ENCODE results near the gene XIAP. TPM values are rescaled to one million over a fixed set of nuclear protein-coding genes. Genes with fewer than 3 reads are reported as not detected.

The XIAP gene
- total RNA-seq, 1 donor from 2014 or later: 61.9 TPM

DNA sequence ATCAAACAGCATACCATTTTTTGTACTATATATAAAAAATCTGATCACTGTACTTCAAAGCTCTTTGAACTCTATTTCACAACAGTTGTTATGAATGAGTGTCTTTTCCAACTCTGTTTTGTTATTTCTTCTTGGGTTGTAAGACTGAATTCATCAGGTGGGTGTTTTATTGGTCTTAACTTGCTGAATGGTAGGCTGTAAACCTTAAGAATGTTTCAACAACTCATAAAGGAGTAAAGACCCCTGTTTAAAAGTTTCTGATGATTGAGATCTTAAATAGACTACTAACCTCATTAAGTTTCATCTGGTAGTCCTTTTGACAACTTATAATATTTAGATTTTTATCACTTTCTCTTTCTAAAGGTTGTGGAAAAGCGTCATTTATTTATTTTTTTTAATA lies 83.2 kb downstream of the XIAP start:
- TF ChIP-seq, protein P1, sequence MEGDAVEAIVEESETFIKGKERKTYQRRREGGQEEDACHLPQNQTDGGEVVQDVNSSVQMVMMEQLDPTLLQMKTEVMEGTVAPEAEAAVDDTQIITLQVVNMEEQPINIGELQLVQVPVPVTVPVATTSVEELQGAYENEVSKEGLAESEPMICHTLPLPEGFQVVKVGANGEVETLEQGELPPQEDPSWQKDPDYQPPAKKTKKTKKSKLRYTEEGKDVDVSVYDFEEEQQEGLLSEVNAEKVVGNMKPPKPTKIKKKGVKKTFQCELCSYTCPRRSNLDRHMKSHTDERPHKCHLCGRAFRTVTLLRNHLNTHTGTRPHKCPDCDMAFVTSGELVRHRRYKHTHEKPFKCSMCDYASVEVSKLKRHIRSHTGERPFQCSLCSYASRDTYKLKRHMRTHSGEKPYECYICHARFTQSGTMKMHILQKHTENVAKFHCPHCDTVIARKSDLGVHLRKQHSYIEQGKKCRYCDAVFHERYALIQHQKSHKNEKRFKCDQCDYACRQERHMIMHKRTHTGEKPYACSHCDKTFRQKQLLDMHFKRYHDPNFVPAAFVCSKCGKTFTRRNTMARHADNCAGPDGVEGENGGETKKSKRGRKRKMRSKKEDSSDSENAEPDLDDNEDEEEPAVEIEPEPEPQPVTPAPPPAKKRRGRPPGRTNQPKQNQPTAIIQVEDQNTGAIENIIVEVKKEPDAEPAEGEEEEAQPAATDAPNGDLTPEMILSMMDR (IDR thresholded peaks at IDR 0.05): no peak
- intact Hi-C loops (cut with DNase I): no loop called here
- H3K9me3 ChIP-seq: no peaks in the 10 kb centered on the region
- DNase-seq: no peak
- ATAC-seq: no peak
- no peak overlapping the region for H3K27ac ChIP-seq
- no peaks in the 10 kb centered on the region for H3K27me3 ChIP-seq (ENCODE audit: low read depth)
- no peaks in the 10 kb centered on the region for H3K36me3 ChIP-seq
- no peaks in the 10 kb centered on the region for H3K4me1 ChIP-seq
- H3K4me3 ChIP-seq: no peak overlapping the region

- no peaks in the 10 kb centered on the region for H3K4me1 ChIP-seq
- intact Hi-C loops (cut with DNase I): no loop called here
- DNase-seq (no peak), ATAC-seq (no peak)
- TF ChIP-seq, protein P1 (IDR thresholded peaks at IDR 0.05): no peak
- no peak overlapping the region for H3K27ac ChIP-seq
- no peaks in the 10 kb centered on the region for H3K27me3 ChIP-seq (ENCODE audit: low read depth)
- H3K36me3 ChIP-seq: no peaks in the 10 kb centered on the region
- no peak overlapping the region for H3K4me3 ChIP-seq
- no peaks in the 10 kb centered on the region for H3K9me3 ChIP-seq
Observed at GRCh38 chrX:123943488-123943887, 83.6 kb downstream of the XIAP start.

DNA sequence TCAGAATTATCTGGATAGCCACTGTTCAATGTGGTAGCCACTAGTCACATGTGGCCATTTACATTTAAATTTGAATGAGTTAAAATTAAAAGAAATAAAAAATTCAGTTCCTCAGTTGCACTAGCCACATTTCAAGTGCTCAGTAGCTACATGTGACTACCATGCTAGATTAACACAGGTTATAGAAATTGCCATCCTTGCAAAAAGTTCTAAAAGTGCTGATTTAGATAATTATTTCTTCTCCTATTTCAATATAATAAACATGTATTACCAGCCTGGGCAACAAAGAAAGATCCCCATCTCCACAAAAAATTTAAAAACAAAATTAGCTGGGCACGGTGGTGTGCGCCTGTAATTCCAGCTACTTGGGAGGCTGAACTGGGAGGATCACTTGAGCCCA lies 90.0 kb downstream of the XIAP start:
- no peaks in the 10 kb centered on the region for H3K4me1 ChIP-seq
- no peaks in the 10 kb centered on the region for H3K27me3 ChIP-seq (ENCODE audit: low read depth)
- DNase-seq (no peak), ATAC-seq (no peak)
- no peak overlapping the region for H3K4me3 ChIP-seq
- intact Hi-C loops (cut with DNase I): no loop called here
- H3K27ac ChIP-seq: no peak overlapping the region
- no peaks in the 10 kb centered on the region for H3K36me3 ChIP-seq
- no peaks in the 10 kb centered on the region for H3K9me3 ChIP-seq
- TF ChIP-seq, protein P1 (IDR thresholded peaks at IDR 0.05): no peak

DNA sequence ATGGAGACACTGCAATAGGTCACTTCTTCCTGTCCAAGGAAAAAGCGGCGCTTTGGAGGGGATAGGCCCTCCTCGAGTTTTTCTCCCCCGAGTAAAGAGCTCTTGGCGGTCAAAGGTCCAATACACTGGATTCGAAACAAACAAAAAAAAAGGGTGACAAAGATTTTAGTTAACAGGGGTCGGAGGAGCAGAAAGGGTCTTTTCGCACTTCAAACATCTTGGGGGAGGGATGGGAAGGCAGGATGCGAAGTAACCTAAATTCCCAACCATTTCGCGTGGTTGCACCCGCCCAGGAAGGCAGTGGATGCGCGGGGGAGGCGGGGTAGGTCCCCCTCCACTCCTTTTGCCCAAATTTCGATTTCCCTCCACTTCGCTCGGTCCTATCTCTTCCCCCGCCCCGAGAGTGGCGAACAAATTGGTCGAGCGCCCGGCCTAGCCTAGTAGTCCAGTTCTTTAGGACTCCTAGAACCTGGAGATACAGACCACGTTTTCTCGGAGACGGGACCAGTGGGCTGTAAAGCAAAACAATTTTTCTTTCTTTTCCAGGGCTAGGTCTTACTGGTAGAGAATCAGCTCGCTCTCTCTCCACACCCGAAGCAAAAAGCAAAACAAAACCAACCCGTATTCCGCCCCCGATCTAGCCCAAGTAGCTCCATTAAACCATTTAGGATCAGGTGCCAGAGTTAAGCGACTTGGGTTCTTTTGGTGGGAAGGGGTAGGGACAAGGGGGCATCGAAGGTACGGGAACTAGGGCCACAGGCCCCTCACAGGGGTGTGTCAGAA lies 99.6 kb downstream of the XIAP start:
- TF ChIP-seq, protein P1 (IDR thresholded peaks at IDR 0.05): no peak
- ATAC-seq: peak; percentile 6 to 21
- peak; percentile 50 for DNase-seq
- H3K36me3 ChIP-seq: no peaks in the 10 kb centered on the region
- H3K9me3 ChIP-seq: no peaks in the 10 kb centered on the region
- peak overlapping the region; percentile 92 for H3K27ac ChIP-seq
- peaks cover 7% of the 10 kb centered on the region for H3K4me1 ChIP-seq
- peak overlapping the region; percentile 72 for H3K4me3 ChIP-seq
- intact Hi-C loops (cut with DNase I): no loop called here
- H3K27me3 ChIP-seq (ENCODE audit: low read depth): no peaks in the 10 kb centered on the region

- H3K9me3 ChIP-seq: no peaks in the 10 kb centered on the region
- H3K4me3 ChIP-seq: peak overlapping the region; percentile 72
- no peak for DNase-seq
- no peaks in the 10 kb centered on the region for H3K27me3 ChIP-seq (ENCODE audit: low read depth)
- H3K27ac ChIP-seq: peak overlapping the region; percentile 94
- peaks cover 21% of the 10 kb centered on the region for H3K4me1 ChIP-seq
- ATAC-seq: no peak
- H3K36me3 ChIP-seq: no peaks in the 10 kb centered on the region
- TF ChIP-seq, protein P1 (IDR thresholded peaks at IDR 0.05): no peak
- intact Hi-C loops (cut with DNase I): no loop called here
Observed at GRCh38 chrX:123960956-123961267, 101.1 kb downstream of the XIAP start.
